Thyroid gland (tissue), 4 donors: ENCODE data around the gene RAD23B.

Source experiments
- CTCF ChIP-seq, 6 experiments: fragments of 200-600 bp in 3 of 6; fragments of 450-650 bp in 3 of 6; sonication (generic) in 3 of 6; IDR thresholded peaks; one replicate each; pipeline ENCODE4 v1.5.1; 2016 to 2019; ENCODE audit warnings: antibody characterized with exemption in 6 of 6, mild to moderate bottlenecking in 2 of 6, inconsistent platforms in 1 of 6, moderate library complexity in 1 of 6
- POLR2A ChIP-seq, 2 donors: fragments of 450-650 bp; IDR thresholded peaks; one replicate each; pipeline ENCODE4 v1.6.1; 2017; ENCODE audit warnings: antibody characterized with exemption in 2 of 2, mild to moderate bottlenecking in 2 of 2, moderate library complexity in 1 of 2

- TF ChIP-seq CTCF (IDR thresholded peaks at IDR 0.05), result no peak
- TF ChIP-seq POLR2A (IDR thresholded peaks at IDR 0.05), result no peak
These were observed 90.7 kb downstream of the RAD23B start for GRCh38 chr9:107373809-107374208.
